AG20443 (cell line): Measurements from ENCODE around the gene LHCGR.

Source experiments
- DNase-seq: peaks from one replicate; pipeline ENCODE4 v3.0.0; 2012; ENCODE audit warnings: low spot score, mixed read lengths

LHCGR gene

GRCh38 chr2:48755473-48755872 is at the start of gene LHCGR:
LHCGR (minus strand) TSS chr2:48755724; CDS start chr2:48755671, 53 bp downstream.
- DNase-seq, result peak; percentile 43

GRCh38 chr2:48799601-48800000 is 44.1 kb upstream of the LHCGR start:
- DNase-seq, result no peak

- DNase-seq, result no peak
Observed at GRCh38 chr2:48795065-48795464, 39.5 kb upstream of the LHCGR start.

- no peak for DNase-seq
Observed at GRCh38 chr2:48793671-48794070, 38.1 kb upstream of the LHCGR start.

- DNase-seq, result no peak
Observed at GRCh38 chr2:48792030-48792429, 36.5 kb upstream of the LHCGR start.

- DNase-seq, result no peak
Observed at GRCh38 chr2:48790407-48791170, 35.1 kb upstream of the LHCGR start.

- DNase-seq, result no peak
Observed at GRCh38 chr2:48787580-48787979, 32.1 kb upstream of the LHCGR start.

- DNase-seq, result peak; percentile 22
Observed at GRCh38 chr2:48781366-48781765, 25.8 kb upstream of the LHCGR start.

- no peak for DNase-seq
Observed at GRCh38 chr2:48779019-48779716, 23.6 kb upstream of the LHCGR start.

- no peak for DNase-seq
Observed at GRCh38 chr2:48774251-48774650, 18.7 kb upstream of the LHCGR start.

GRCh38 chr2:48771241-48772014 is 15.9 kb upstream of the LHCGR start:
- no peak for DNase-seq

- DNase-seq, result no peak
Observed at GRCh38 chr2:48770181-48770580, 14.7 kb upstream of the LHCGR start.

- no peak for DNase-seq
Observed at GRCh38 chr2:48768669-48769068, 13.1 kb upstream of the LHCGR start.

GRCh38 chr2:48767330-48767729 is 11.8 kb upstream of the LHCGR start:
- DNase-seq, result no peak

GRCh38 chr2:48760826-48761225 is 5.3 kb upstream of the LHCGR start:
- no peak for DNase-seq

GRCh38 chr2:48759682-48760081 is 4.2 kb upstream of the LHCGR start:
- DNase-seq, result no peak

- no peak for DNase-seq
Observed at GRCh38 chr2:48756289-48756688, 765 bp upstream of the LHCGR start.

- no peak for DNase-seq
Observed at GRCh38 chr2:48754874-48755273, 650 bp downstream of the LHCGR start.

GRCh38 chr2:48753228-48753627 is 2.3 kb downstream of the LHCGR start:
- no peak for DNase-seq

- DNase-seq, result no peak
Observed at GRCh38 chr2:48750128-48750739, 5.3 kb downstream of the LHCGR start.

GRCh38 chr2:48749291-48750127 is 6.0 kb downstream of the LHCGR start:
- no peak for DNase-seq
